KBM-7 (cell line): ENCODE measurements around the gene DNAJB13.
"Not testable (repeated sequence)": the region's sequence is repeated elsewhere in the genome, so short reads cannot be mapped to it uniquely, and the experiment has no call there.

Source experiments
- DNase-seq: peaks from one replicate; pipeline ENCODE4 v3.0.0-alpha.2; 2015
- in situ Hi-C: fragments of 300-500 bp; cut with MboI; formaldehyde crosslinking; loops from 2 replicates; pipeline ENCODE4 v1.14.3; 2020; ENCODE audit warnings: low sequenced_read_pairs, low pct_unique_long_range_greater_than_20kb, mixed read lengths

DNAJB13 gene

DNA sequence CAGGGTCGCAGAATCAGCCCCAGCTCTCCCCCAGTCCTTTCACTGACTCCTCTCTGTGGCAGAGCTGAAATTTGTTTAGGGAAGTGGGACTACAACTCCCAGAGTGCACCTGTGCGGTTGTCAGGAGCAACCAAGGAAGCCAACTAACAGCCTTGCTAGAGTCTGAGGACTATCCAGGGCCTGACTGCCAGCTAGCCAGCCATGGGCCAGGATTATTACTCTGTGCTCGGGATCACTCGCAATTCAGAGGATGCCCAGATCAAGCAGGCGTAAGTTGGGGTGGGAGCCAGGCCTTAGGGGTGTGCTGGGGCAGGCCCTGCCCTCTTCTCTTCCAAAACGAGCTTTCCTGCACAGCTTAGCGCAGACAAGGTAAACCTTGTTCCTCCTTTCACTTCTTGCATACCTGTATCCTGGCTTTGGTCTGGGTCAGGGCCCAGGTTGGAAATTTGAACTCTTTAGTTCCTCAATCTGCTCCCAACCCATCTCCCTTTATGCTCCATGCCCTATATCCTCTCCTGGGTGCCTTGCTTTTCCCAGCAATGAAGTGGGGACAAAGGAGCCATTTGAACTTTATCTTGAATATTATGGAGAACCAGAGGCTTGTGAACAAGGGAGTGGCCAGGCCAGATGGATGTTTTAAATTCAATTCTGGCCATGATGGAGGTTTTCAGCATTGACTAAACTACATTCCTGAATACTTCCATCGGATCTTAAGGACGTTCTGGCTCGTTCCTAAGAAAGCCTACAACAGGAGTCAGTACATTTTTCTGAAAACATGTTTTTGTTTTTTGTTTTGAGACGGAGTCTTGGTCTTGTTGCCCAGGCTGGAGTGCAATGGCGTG lies at the start of gene DNAJB13:
Gene DNAJB13, plus strand, starts transcription at position 158 of the 842 bp plus-strand sequence. Its CDS starts 44 bp downstream, at position 202.
- in situ Hi-C loops = no loop called here
- peak; percentile 64 for DNase-seq

GRCh38 chr11:73902303-73902702 lies 48.5 kb upstream of the DNAJB13 start:
- no peak for DNase-seq
- in situ Hi-C loops = no loop called here

GRCh38 chr11:73907191-73907590 lies 43.6 kb upstream of the DNAJB13 start:
- DNase-seq = peak; percentile 31
- in situ Hi-C loops = no loop called here

DNA sequence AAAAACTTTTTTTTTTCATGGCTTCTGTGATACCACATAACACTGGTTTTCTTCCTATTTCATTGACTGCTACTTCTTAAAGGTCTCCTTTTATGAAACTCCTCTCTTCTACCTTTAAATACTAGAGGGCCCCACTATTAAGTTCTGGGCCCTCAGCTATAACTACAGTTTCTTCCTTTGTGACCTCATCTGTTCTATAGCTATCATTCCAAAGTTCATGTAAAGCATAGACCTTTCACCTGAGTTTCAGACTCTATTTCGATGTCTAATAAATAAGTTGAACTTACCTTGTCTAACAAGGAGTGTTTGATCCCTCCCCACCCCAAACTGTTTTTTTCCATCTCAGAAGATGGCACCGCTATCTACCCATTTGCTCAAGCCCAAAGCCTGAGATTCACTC lies 38.8 kb upstream of the DNAJB13 start:
- in situ Hi-C loops = no loop called here

DNA sequence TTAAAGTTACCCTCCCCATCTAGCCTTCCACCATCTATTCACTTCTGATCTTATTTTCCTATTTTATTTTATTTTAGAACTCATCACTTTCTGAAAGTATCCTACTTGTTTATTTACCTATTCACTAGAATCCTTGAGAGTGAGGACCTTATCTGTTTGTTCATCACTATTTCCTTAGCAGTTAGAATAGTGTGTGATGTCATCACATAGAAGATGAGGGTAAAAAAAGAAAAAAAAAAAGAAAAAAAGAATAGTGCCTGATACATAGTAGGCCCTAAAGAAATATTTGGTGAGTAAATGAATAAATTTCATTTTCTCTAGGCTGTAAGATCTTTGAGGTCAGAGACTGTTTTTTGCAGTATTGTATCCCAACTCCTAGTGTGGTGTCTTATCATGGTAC lies 37.4 kb upstream of the DNAJB13 start:
- in situ Hi-C loops = no loop called here

More for the DNA sequence above, 38.8 kb upstream of the DNAJB13 start:
- DNase-seq = no peak

DNA sequence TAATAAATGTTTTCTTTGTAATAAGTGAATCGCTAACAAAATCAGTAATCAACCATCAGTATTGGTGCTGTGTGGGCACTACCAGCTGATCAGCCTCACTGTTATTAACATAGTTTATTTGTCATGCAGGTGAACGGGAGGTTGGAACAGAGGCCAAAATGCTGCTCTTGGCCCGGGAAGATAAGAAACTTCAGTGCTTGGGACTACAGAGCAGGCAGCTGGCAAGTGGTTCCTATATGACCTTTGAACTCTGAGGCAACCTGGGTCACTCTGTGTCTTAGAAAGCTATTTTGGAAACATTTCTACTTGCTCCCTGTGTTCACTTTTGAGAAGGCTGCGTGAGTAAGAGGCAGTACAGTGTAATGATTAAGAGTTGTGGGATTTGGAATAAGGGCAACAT lies 36.5 kb upstream of the DNAJB13 start:
- in situ Hi-C loops = no loop called here
- DNase-seq = no peak

More for the DNA sequence above, 37.4 kb upstream of the DNAJB13 start:
- no peak for DNase-seq

GRCh38 chr11:73916435-73916834 lies 34.4 kb upstream of the DNAJB13 start:
- in situ Hi-C loops = no loop called here
- no peak for DNase-seq

- DNase-seq = no peak
- in situ Hi-C loops = no loop called here
Observed at GRCh38 chr11:73921180-73921579, 29.6 kb upstream of the DNAJB13 start.

- in situ Hi-C loops = no loop called here
Observed at GRCh38 chr11:73929388-73929787, 21.4 kb upstream of the DNAJB13 start.

GRCh38 chr11:73931039-73931645 lies 19.7 kb upstream of the DNAJB13 start:
- in situ Hi-C loops = no loop called here
- DNase-seq = peak; percentile 82

More at GRCh38 chr11:73929388-73929787, 21.4 kb upstream of the DNAJB13 start:
- no peak for DNase-seq

- no peak for DNase-seq
- in situ Hi-C loops = no loop called here
Observed at GRCh38 chr11:73931951-73932350, 18.9 kb upstream of the DNAJB13 start.

GRCh38 chr11:73932781-73933180 lies 18.0 kb upstream of the DNAJB13 start:
- in situ Hi-C loops = no loop called here
- no peak for DNase-seq

DNA sequence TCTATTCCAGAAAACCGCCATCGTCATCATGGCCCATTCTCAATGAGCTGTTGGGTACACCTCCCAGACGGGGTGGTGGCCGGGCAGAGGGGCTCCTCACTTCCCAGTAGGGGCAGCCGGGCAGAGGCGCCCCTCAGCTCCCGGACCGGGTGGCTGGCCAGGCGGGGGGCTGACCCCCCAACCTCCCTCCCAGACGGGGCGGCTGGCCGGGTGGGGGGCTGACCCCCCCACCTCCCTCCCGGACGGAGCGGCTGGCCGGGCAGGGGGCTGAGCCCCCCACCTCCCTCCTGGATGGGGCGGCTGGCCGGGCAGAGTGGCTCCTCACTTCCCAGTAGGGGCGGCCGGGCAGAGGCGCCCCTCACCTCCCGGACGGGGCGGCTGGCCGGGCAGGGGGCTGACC lies 14.8 kb upstream of the DNAJB13 start:
- DNase-seq, in situ Hi-C loops: not testable (repeated sequence)

DNA sequence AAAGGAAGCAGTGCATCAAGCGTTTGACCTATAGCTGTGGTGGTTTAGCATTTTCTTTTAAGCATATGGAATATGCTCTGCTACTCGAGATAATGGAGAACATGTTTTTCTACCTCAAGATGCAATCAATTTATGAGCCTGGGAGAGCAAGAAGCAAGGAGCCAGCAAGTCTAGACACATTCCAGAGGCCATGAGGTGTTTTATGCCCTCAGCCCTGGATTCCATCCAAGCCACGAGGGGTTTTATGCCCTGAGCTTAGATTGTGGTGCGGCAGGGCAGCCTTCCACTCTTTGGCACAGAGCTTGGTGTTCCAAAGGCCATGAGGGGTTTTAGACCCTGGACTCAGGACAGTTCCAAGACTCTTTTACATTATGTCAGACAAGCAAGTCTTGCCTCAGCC lies 11.7 kb upstream of the DNAJB13 start:
- in situ Hi-C loops = no loop called here
- DNase-seq = peak; percentile 45

- DNase-seq = no peak
- in situ Hi-C loops = no loop called here
Observed at GRCh38 chr11:73940801-73941570, 9.8 kb upstream of the DNAJB13 start.

DNA sequence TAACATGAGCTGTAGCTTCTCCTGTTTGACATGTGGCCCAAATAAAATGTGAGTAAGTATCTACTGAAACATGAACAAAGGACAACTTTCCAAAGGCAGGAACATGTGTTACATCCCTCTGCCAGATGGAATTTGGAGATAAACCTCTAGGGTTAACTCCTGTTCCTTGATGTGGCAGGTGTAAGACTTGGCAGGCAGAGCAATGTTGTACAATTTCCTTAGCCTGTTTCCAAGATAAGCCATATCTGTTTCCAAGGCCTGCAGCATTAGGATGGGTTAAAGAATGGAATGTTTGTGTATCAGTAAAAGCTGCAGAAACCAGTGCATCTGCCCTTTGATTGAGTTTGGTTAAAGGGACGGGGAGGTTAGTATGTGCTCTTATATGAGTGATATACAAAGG lies 8.8 kb upstream of the DNAJB13 start:
- in situ Hi-C loops = no loop called here
- no peak for DNase-seq

GRCh38 chr11:73944085-73944484 lies 6.7 kb upstream of the DNAJB13 start:
- DNase-seq = no peak
- in situ Hi-C loops = no loop called here

DNA sequence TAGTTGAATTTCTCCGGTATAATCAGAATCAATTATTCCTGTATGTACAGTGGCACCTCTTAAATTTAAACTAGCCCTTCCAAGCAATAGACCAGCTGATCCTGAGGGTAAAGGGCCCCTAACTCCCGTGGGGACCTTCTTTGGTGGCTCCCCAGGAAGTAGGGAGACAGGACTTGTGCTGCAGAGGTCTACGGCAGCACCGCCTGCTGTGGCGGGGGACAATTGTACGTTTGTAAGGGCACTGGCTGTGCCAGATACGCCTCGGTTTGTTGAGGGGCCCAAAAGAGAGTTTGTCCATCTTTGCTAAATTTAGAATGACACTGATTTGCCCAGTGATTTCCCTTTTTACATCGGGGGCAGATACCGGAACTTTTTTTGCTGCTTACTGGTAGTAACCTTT lies 5.9 kb upstream of the DNAJB13 start:
- in situ Hi-C loops = no loop called here
- no peak for DNase-seq

DNA sequence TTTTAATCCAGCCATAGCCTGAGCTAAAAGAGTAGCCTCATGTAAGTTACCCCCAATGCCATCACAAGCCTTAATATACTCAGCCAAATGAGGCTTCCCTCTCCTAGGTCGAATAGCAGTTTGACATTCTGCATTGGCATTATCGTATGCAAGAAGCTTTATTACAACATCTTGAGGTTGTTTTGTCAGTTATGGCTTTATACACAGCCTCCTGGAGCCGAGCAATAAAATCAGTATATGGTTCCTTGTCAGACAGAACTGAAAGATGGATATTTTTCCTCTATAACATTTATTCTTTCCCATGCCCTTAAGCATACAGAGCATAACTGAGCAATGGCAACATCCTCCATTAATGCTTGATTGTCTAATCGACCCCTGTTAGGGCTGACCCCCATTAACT lies 5.4 kb upstream of the DNAJB13 start:
- in situ Hi-C loops = no loop called here
- DNase-seq = no peak
